Measurements from ENCODE around the gene RANBP3L.

- no peak for TF ChIP-seq CTCF (IDR thresholded peaks at IDR 0.05)
- no peak for TF ChIP-seq POLR2A (IDR thresholded peaks at IDR 0.05)
- TF ChIP-seq EP300 (IDR thresholded peaks at IDR 0.05), result no peak
Observed at GRCh38 chr5:36250427-36250826, 51.3 kb downstream of the RANBP3L start.
